EL (cell line): Measurements from ENCODE around the gene FBLN1.
A peak's percentile ranks its signal among the peaks of the same experiment; 100 is the strongest.

Experiments used
- DNase-seq: peaks from one replicate; pipeline ENCODE4 v3.0.0-alpha.2; 2016

Gene FBLN1

GRCh38 chr22:45504373-45505341 lies 2.0 kb downstream of the FBLN1 start:
- DNase-seq: peak; percentile 75

- no peak for DNase-seq
Observed at GRCh38 chr22:45505991-45506747, 3.5 kb downstream of the FBLN1 start.

- DNase-seq: no peak
Observed at GRCh38 chr22:45506816-45507360, 4.2 kb downstream of the FBLN1 start.

GRCh38 chr22:45507798-45508197 lies 5.1 kb downstream of the FBLN1 start:
- DNase-seq: no peak

- DNase-seq: no peak
Observed at GRCh38 chr22:45508814-45509213, 6.1 kb downstream of the FBLN1 start.

- DNase-seq: no peak
Observed at GRCh38 chr22:45510376-45511232, 7.9 kb downstream of the FBLN1 start.

- DNase-seq: peak; percentile 75
Observed at GRCh38 chr22:45511847-45512261, 9.2 kb downstream of the FBLN1 start.

- DNase-seq: no peak
Observed at GRCh38 chr22:45512363-45512762, 9.7 kb downstream of the FBLN1 start.

- DNase-seq: no peak
Observed at GRCh38 chr22:45515676-45516075, 13.0 kb downstream of the FBLN1 start.

GRCh38 chr22:45516163-45516562 lies 13.5 kb downstream of the FBLN1 start:
- no peak for DNase-seq

- peak; percentile 63 for DNase-seq
Observed at GRCh38 chr22:45516923-45517675, 14.4 kb downstream of the FBLN1 start.

- no peak for DNase-seq
Observed at GRCh38 chr22:45518136-45518535, 15.5 kb downstream of the FBLN1 start.

GRCh38 chr22:45518580-45518991 lies 15.9 kb downstream of the FBLN1 start:
- DNase-seq: no peak

- DNase-seq: peak; percentile 19
Observed at GRCh38 chr22:45521178-45521577, 18.5 kb downstream of the FBLN1 start.

GRCh38 chr22:45522462-45522861 lies 19.8 kb downstream of the FBLN1 start:
- DNase-seq: no peak

- DNase-seq: no peak
Observed at GRCh38 chr22:45524157-45524556, 21.5 kb downstream of the FBLN1 start.

- DNase-seq: no peak
Observed at GRCh38 chr22:45524966-45525365, 22.3 kb downstream of the FBLN1 start.

GRCh38 chr22:45525480-45525879 lies 22.8 kb downstream of the FBLN1 start:
- DNase-seq: no peak

- no peak for DNase-seq
Observed at GRCh38 chr22:45526281-45526680, 23.6 kb downstream of the FBLN1 start.

- no peak for DNase-seq
Observed at GRCh38 chr22:45526768-45527360, 24.2 kb downstream of the FBLN1 start.

- DNase-seq: no peak
Observed at GRCh38 chr22:45527456-45527855, 24.8 kb downstream of the FBLN1 start.
